ENCODE data around the gene MMP12. TPM values are rescaled to one million over a fixed set of nuclear protein-coding genes. Genes with fewer than 3 reads are reported as not detected.

Gene MMP12
- polyA plus RNA-seq, 1 of the 3 experiments (the other 2 are of a cell fraction): 2.0 TPM

GRCh38 chr11:102831489-102832440 is 43.0 kb downstream of the MMP12 start:
- Histone ChIP-seq H3K36me3 (replicated peaks in 1 of 2; ENCODE audit: control insufficient read depth in 1 of 2, insufficient read depth in 2 of 2, low read length in 1 of 2) (no peaks in the 10 kb centered on the region), H2AFZ (ENCODE audit: low read depth) (peak overlapping the region; percentile 78), H3K27me3 (ENCODE audit: insufficient read depth) (no peaks in the 10 kb centered on the region), H3K9me2 (no peaks in the 10 kb centered on the region), H3K9me3 (no peaks in the 10 kb centered on the region), H3K4me3 (ENCODE audit: low read depth in 2 of 2, low read length in 1 of 2) (peak overlapping the region; percentile 33 to 57; a peak in 3 of 4 replicates), H3K4me2 (peak overlapping the region; percentile 68), H3K27ac (ENCODE audit: low read depth in 2 of 2, low read length in 1 of 2) (no peak overlapping the region), H3K79me2 (ENCODE audit: insufficient read depth) (no peaks in the 10 kb centered on the region), H3F3A (replicated peaks; ENCODE audit: insufficient read depth) (peaks cover 8% of the 10 kb centered on the region), H3K4me1 (ENCODE audit: control insufficient read depth in 1 of 2, insufficient read depth in 2 of 2, low read depth in 1 of 2, low read length in 1 of 2) (peaks cover 0 to 25% of the 10 kb centered on the region in 2 experiments; a peak in 3 of 4 replicates), H3K9ac (no peak overlapping the region), H4K20me1 (ENCODE audit: insufficient read depth) (no peaks in the 10 kb centered on the region)
- ChIA-PET POLR2A (no interaction called here), CTCF (interaction anchor here (1.0 kb wide), 1 partner anchor 9 kb away, joined by 4 read pairs; no protein-coding TSS in a partner anchor)
- TF ChIP-seq SIN3A (IDR thresholded peaks at IDR 0.05; ENCODE audit: borderline replicate concordance, low read depth, low read length) (no peak), EZH2phosphoT487 (IDR thresholded peaks at IDR 0.05; ENCODE audit: borderline replicate concordance, low read depth) (no peak), ELF1 (IDR thresholded peaks at IDR 0.05) (no peak), MAX (IDR thresholded peaks at IDR 0.05; ENCODE audit: low read depth) (0 out of 2 replicates have a peak, but pooled peaks have one; percentile 41), RAD21 (IDR thresholded peaks at IDR 0.05; ENCODE audit: low read length) (peak; percentile 57), PBX3 (IDR thresholded peaks at IDR 0.05) (no peak), MEF2A (IDR thresholded peaks at IDR 0.05; ENCODE audit: borderline replicate concordance, low read depth) (no peak), CTCF (IDR thresholded peaks at IDR 0.05) (peak; percentile 73), SMC3 (IDR thresholded peaks at IDR 0.05; ENCODE audit: low read depth, low read length) (peak; percentile 68), RFX5 (IDR thresholded peaks at IDR 0.05; ENCODE audit: low read length) (no peak), JUND (IDR thresholded peaks at IDR 0.05) (no peak), FOXM1 (IDR thresholded peaks at IDR 0.05; ENCODE audit: low read depth) (no peak), FOSL2 (IDR thresholded peaks at IDR 0.05; ENCODE audit: borderline replicate concordance, low read depth) (no peak), TCF12 (IDR thresholded peaks at IDR 0.05) (no peak)
- DNase-seq: peak; percentile 40
- 27% methylated on average over 37 of the region's 38 CpGs for WGBS (ENCODE audit: low lambda C conversion rate)

All from SK-N-SH (cell line).